ENCODE results near the gene HSBP1. TPM values are rescaled to one million over a fixed set of nuclear protein-coding genes. Genes with fewer than 3 reads are reported as not detected.
A peak's percentile ranks its signal among the peaks of the same experiment; 100 is the strongest.

The HSBP1 gene
- total and polyA plus RNA-seq, 2 of the 13 experiments (the other 11 are each of a cell fraction or from before 2014, with no cell fraction given) = 249 to 292 TPM

- ChIA-PET POLR2A (no interaction called here), CTCF (ENCODE audit: low intra/inter-chr PET ratio, low total read pairs) (no interaction called here)
- peaks cover 0 to 46% of the 10 kb centered on the region in 2 experiments; a peak in 1 of 5 replicates for H3K27me3 ChIP-seq (ENCODE audit: control insufficient read depth in 1 of 2, insufficient read depth in 2 of 2, low read length in 2 of 2)
- H3K4me3 ChIP-seq (replicated peaks in 1 of 3; ENCODE audit: insufficient read depth in 1 of 3, low read depth in 2 of 3, low read length in 3 of 3) = no peak overlapping the region
- ATAC-seq (no peak), DNase-seq (ENCODE audit: low spot score) (no peak), FAIRE-seq (no peak)
- no peak overlapping the region for H3K4me2 ChIP-seq (ENCODE audit: low read depth, low read length)
- H3K79me2 ChIP-seq (ENCODE audit: insufficient read depth, low read length) = no peaks in the 10 kb centered on the region
- H3K36me3 ChIP-seq (replicated peaks in 1 of 2; ENCODE audit: control insufficient read depth in 1 of 2, insufficient read depth in 2 of 2, low read length in 2 of 2) = no peaks in the 10 kb centered on the region
- in situ Hi-C loops (cut with HindIII; ENCODE audit: extremely low pct_ligation_motif_present, low pct_unique_long_range_greater_than_20kb) = no loop called here
- no peak overlapping the region for H3K27ac ChIP-seq (ENCODE audit: extremely low read length, insufficient read depth, low read length)
- H4K20me1 ChIP-seq (ENCODE audit: insufficient read depth, low read length) = no peaks in the 10 kb centered on the region
- H3K9me3 ChIP-seq (ENCODE audit: low read length) = no peaks in the 10 kb centered on the region
- intact Hi-C loops (cut with micrococcal nuclease; ENCODE audit: unreplicated experiment) = no loop called here
- H2AFZ ChIP-seq (ENCODE audit: low read length) = no peak overlapping the region
- H3K4me1 ChIP-seq (ENCODE audit: insufficient read depth, low read length) = no peaks in the 10 kb centered on the region
- 29% methylated on average over 8 of the region's 8 CpGs for WGBS (ENCODE audit: low lambda C conversion rate)
- no TSS peak for BruUV-seq (replicated peaks)
- H3K9ac ChIP-seq (ENCODE audit: insufficient read depth, low read depth, low read length) = no peak overlapping the region
- no peak for TF ChIP-seq HNF4G (IDR thresholded peaks at IDR 0.05; ENCODE audit: borderline replicate concordance, low read depth, low read length)
- no peak for TF ChIP-seq HNF4G (CRISPR knock-in tag; IDR thresholded peaks at IDR 0.05; ENCODE audit: borderline replicate concordance, low read depth)
- TF ChIP-seq ZBTB40 (IDR thresholded peaks at IDR 0.05) = no peak
- peak; percentile 86; the same call in 1 of the 2 replicates for TF ChIP-seq ZBTB40 (CRISPR knock-in tag; IDR thresholded peaks at IDR 0.05)
- TF ChIP-seq KDM2A (CRISPR knock-in tag; IDR thresholded peaks at IDR 0.05; ENCODE audit: borderline replicate concordance, low read depth) = no peak
- no peak for TF ChIP-seq NFE2L2 (IDR thresholded peaks at IDR 0.05; ENCODE audit: low read length)
- TF ChIP-seq ZNF629 (CRISPR knock-in tag; conservative IDR thresholded peaks at IDR 0.05) = peak; percentile 38; the same call in 1 of the 2 replicates
- TF ChIP-seq DMTF1 (CRISPR knock-in tag; IDR thresholded peaks at IDR 0.05) = no peak
- no peak for TF ChIP-seq BCLAF1 (IDR thresholded peaks at IDR 0.05)
These were observed 18.0 kb upstream of the HSBP1 start for GRCh38 chr16:83789642-83790401.
